ENCODE data around the gene NGB.
"Not testable (repeated sequence)": the region's sequence is repeated elsewhere in the genome, so short reads cannot be mapped to it uniquely, and the experiment has no call there.

Gene NGB

GRCh38 chr14:77271113-77271710, at the start of gene NGB:
NGB (minus strand) TSS chr14:77271206; CDS start chr14:77270937, 269 bp downstream.
- DNase-seq, result no peak

DNA sequence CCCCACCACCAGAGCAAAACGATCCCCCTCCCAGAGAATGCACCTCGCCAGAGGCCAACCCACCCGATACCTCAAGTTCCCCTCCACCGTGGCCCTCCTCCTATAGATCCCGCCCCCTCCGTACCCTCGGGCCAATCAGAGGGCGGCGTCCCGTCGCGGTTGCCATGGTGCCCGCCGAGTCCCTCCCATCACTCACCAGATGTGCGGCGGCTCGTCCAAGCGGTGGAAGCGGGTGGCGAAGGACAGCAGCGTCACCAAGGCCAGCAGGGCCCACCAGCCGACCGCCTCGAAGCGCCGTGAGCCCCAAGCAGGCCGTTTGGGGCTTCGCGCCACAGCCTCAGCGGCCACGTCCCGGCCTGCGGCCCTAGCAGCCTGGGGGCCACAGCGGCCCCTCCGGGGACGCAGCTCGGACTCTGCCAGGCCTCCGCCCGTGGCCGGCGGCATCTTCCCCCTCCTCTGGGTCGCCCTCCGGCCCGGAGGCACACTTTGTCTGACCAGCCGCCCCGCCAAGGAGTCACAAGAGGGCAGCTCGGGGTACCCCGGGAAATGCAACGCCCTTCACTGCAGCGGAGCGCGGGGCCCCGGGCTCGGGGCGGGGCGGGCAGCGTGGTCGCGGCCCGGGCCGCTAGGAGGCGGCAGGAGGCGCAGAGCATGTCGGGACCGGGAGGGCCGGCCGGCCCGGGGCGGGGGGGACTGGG, 49.4 kb upstream of the NGB start, which contains the start of gene POMT2:
TSS of gene POMT2 (minus strand) at position 646 of the 698 bp plus-strand sequence. CDS start at position 444, 202 bp downstream.
- DNase-seq, result peak; percentile 93

DNA sequence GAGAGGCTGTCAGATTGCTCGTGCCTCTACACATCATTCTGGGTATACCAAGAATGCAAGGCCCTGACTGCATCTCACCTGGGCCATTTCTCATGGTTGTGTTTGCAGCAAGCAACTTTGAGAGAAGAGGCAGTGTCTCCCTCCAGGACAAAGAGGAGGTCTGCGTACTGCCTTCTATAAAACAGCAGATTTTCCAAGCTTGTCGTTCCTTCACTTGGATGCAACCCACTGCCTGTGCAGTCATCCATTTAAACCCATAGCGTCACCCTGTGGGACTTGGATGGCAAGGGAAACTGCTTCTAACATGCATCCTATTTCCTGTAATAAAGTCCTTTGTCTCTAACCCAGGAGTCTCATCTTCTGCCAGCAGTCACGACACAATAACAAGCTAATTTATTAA, 48.4 kb upstream of the NGB start:
- no peak for DNase-seq

DNA sequence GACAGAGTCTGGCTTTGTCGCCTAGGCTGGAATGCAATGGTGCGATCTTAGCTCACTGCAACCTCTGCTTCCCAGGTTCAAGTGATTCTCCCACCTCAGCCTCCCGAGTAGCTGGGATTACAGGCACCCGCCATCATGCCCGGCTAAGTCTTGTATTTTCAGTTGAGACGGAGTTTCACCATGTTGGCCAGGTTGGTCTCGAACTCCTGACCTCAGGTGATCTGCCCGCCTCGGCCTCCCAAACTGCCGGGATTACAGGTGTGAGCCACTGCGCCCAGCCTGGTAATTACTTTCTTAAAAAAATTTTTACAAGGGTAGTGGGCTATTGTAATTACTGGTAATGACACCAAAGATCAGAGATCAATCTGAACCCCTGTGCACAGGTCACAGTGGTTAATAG, 47.8 kb upstream of the NGB start:
- DNase-seq, result not testable (repeated sequence)

DNA sequence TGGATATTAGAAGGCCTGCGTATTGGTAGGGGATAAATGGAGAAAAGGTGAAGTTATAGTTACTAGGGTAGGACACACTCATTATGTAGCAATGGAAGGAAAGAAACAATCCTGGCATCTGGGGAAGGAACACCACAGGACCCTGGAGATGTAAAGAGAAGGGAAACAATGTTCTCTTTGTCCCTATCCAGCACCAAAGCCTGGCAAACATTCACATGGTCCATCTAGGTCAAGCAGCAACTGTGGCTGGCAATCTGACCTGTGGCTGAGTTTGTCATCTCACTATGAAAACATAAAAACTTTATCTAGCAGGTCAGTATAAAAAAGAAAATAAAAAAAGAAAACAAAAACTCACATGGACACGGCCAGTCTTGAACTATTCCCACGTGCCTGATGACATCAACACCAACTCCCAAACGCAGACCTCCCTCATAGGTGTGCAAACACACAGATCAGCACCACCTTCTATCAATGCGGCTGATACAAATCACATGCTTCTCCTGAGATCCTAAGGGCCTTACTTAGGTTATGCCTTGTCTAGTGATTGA, 47.1 kb upstream of the NGB start:
- no peak for DNase-seq

- DNase-seq, result no peak
These were observed 45.9 kb upstream of the NGB start for GRCh38 chr14:77316872-77317301.

DNA sequence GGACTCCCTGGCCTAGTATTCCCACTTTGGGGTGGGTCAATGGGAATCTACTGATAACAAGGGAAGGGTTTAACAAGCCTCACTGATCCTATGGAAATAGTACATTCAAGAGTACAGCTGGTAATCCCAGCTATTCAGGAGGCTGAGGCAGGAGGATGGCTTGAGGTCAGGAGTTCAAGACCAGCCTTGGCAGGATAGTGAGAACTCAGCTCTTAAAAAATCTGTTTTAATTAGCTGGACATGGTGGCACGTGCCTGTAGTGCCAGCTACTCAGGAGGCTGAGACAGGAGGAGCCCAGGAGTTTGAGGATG, 45.1 kb upstream of the NGB start:
- DNase-seq, result no peak

- no peak for DNase-seq
These were observed 43.8 kb upstream of the NGB start for GRCh38 chr14:77314539-77315457.

DNA sequence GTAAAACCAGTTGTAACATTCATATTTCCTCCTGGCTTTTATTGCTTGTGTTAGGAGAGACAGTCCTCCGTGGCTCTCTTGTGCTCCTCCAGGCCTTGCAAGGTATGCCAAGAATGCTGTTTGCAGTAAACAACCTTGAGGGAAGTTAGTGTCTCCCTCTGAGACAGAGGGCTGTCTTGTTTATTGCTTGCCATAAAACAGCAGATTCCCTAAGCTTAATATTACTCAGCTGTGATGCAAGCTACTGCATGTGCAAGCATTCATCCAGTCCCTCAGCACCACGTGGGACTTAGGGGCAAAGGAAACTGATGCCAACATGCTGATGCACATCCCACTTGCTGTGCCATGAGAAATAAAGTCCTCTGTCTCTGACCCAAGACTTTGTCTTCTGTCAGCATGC, 43.0 kb upstream of the NGB start:
- DNase-seq, result no peak

GRCh38 chr14:77313371-77313770, 42.4 kb upstream of the NGB start:
- no peak for DNase-seq

DNA sequence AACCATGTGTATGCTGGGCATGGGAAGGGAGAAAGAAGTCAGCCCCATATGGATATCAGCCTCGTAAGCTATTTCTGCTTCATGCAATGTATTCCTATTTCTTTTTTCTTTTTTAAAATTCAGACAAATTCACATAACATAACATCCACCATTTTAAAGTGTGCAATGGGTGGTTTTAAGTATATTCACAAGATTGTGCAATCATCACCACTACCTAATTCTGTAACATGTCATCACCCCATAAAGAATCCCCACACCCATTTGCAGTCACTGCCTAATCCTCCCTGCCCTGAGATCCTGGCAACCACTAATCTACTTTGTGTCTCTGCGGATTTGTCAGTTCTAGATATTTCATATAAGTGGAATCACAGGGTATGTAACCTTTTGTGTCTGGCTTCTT, 40.2 kb upstream of the NGB start:
- no peak for DNase-seq

GRCh38 chr14:77310026-77310425, 39.0 kb upstream of the NGB start:
- DNase-seq, result no peak

DNA sequence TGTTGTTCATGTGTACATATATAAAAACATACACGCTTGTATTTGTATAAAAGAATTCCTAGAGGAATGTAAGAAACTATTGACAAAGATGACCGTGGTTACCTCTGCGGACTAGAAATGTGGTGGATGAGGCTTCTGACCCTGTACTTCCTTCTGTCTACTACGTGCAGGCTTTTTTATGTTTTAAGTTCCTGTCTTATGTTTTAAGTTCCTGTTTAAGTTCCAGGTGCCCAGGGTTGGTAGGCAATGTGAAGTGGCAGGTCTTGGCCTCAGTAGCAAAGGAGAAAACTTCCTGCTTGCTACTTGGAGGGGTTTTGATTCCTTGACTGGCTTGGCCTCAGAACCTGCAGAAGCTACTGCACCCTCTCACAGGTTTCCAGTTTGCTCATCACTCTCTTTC, 38.1 kb upstream of the NGB start:
- DNase-seq, result no peak

- DNase-seq, result no peak
These were observed 36.0 kb upstream of the NGB start for GRCh38 chr14:77306851-77307496.

DNA sequence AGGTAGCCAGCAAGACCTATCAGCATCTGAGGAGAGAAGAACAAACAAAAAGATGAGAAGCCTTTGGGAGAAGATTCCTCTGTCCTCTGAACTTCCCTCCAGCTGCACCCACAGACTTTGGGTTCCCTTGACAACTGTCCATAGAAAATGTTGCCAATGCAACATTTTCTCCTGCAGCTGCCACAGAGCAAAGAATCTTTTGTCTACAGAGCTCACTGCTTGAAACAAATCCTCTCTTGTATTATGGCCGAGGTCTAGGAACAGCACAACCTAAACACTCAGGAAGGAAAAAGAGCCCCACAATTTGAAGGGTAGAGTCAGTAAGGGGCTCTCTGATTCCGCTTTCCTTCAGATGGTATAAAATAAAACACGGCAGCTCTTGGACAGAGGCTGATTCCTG, 35.4 kb upstream of the NGB start:
- no peak for DNase-seq

- DNase-seq, result no peak
These were observed 34.7 kb upstream of the NGB start for GRCh38 chr14:77305696-77306095.

- peak; percentile 40 for DNase-seq
These were observed 32.6 kb upstream of the NGB start for GRCh38 chr14:77303417-77304156.

GRCh38 chr14:77302926-77303325, 31.9 kb upstream of the NGB start:
- peak; percentile 43 for DNase-seq

DNA sequence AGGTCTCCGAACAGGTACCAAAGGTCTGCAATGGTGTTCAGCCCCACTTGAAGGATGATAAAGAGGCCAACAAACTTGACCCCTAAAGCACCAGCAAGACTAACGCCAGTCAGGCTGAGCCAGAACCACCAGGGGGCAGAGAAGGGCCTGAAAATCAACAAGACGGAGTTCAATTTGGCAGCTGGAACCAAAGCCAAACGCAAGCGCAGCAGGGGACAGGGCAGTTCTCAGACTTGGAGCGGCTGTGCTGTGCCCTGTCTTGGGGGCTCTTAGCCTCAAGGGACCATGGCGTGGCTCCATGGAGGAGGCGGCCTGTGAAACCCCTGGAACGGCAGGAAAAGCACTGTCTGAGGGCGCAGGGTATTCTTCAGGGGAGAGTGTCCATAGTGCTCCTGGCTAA, 30.1 kb upstream of the NGB start:
- peak; percentile 58 for DNase-seq

DNA sequence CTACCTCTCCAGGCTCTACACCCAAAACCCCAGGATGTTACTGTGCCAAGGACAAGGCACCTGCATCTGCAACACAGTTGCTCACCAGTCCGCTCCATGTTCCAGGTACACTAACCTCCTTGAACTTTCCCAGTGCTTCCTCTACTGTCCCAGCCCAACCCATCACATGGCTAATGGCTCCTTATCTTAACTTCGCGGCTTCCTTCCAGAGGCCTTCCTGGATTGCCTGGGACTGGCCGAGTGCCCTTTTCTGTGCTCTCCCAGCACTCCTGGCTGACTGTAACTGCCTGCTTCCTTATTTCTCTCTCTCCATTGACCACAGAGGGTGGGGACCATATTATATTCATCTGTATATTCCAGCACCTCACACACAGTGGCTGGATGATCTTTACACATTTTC, 28.8 kb upstream of the NGB start:
- no peak for DNase-seq

DNA sequence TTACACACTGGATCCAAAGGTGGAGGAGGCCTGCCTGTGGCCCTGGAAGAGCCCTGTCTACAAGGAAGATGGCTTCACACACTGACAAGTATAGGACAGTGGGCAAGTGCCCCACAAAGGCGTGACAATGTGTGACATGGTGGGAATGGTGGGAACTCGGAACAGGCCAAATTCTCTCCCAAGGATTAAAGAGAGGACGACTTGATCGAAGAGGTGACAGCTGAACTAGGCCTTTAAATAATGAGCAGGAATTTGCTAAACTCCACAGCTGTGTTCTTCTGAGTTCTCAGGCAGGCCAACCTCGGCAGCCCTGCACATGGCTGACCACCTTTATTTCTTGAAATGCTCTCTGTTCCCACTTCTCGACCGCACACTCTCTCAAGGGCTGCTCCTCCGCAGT, 25.9 kb upstream of the NGB start:
- DNase-seq, result no peak

DNA sequence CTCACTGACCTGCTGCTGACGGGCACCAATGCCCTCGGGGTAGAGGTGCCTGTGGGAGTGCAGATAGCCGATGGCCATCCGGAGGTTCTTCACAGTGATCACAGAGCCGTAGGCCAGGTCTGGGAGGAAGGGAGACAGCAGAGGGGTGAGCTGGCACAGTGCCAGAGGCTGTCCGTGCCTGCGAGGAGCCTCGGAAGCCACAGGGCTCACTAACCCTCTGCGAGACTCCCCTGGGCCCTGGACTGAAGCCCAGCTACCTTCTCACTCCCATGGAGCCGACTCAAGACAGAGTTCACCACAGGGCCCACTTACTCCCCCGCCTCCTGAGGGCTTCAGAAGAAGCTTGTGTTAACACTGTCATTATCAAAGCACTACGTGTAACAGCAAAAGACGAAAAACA, 25.1 kb upstream of the NGB start:
- no peak for DNase-seq
